Measurements from ENCODE around the gene FREY1. TPM values are rescaled to one million over a fixed set of nuclear protein-coding genes. Genes with fewer than 3 reads are reported as not detected.

FREY1 gene
- total and polyA plus RNA-seq, 9 of the 15 experiments (the other 6 are each of a cell fraction or from before 2014, with no cell fraction given): 0.25 to 1.5 (median 1.1) TPM; not detected in 5

- TF ChIP-seq TFE3 (CRISPR knock-in tag; IDR thresholded peaks at IDR 0.05) (no peak), POLR2G (IDR thresholded peaks at IDR 0.05; ENCODE audit: low read depth, low read length) (peak; percentile 71), ZNF277 (CRISPR knock-in tag; IDR thresholded peaks at IDR 0.05; ENCODE audit: borderline replicate concordance) (no peak), BHLHE40 (IDR thresholded peaks at IDR 0.05; ENCODE audit: low read length) (no peak), SUPT5H (IDR thresholded peaks at IDR 0.05) (0 out of 2 replicates have a peak, but pooled peaks have one; percentile 8), ZNF263 (CRISPR knock-in tag; IDR thresholded peaks at IDR 0.05; ENCODE audit: borderline replicate concordance) (no peak), ZNF324 (CRISPR knock-in tag; IDR thresholded peaks at IDR 0.05) (no peak), VEZF1 (CRISPR knock-in tag; IDR thresholded peaks at IDR 0.05) (no peak)
Observed at GRCh38 chr11:45906965-45907611, at the start of gene FREY1 (continued).

Measured in K562 (cell line).